Hepatocyte (in vitro differentiated cells): ENCODE data around the gene AHNAK. TPM values are rescaled to one million over a fixed set of nuclear protein-coding genes. Genes with fewer than 3 reads are reported as not detected.

Source experiments
- DNase-seq: peaks from one replicate; pipeline ENCODE4 v3.0.0-alpha.2; 2016; ENCODE audit warnings: low spot score
- H2AFZ ChIP-seq: fragments of 200-600 bp; sonication (generic); 2 replicates; pipeline ENCODE4 v1.6.0; 2016; ENCODE audit warnings: antibody characterized with exemption, mild to moderate bottlenecking
- H3K27ac ChIP-seq: fragments of 200-600 bp; sonication (generic); 2 replicates; pipeline ENCODE4 v1.5.1; 2016; ENCODE audit warnings: mild to moderate bottlenecking
- H3K27me3 ChIP-seq: fragments of 200-600 bp; sonication (generic); 2 replicates; pipeline ENCODE4 v1.6.1; 2016
- H3K36me3 ChIP-seq: fragments of 200-600 bp; sonication (generic); replicated peaks from 2 replicates; pipeline ENCODE4 v1.5.1; 2016; ENCODE audit warnings: low read depth; ENCODE audit not compliant: insufficient read depth
- H3K4me1 ChIP-seq: fragments of 200-600 bp; sonication (generic); 2 replicates; pipeline ENCODE4 v1.5.1; 2016; ENCODE audit warnings: mild to moderate bottlenecking, moderate library complexity; ENCODE audit not compliant: insufficient read depth
- H3K4me2 ChIP-seq: fragments of 200-600 bp; sonication (generic); 2 replicates; pipeline ENCODE4 v1.6.0; 2016
- H3K4me3 ChIP-seq: fragments of 200-600 bp; sonication (generic); 2 replicates; pipeline ENCODE4 v1.5.1; 2016; ENCODE audit warnings: mild to moderate bottlenecking
- H3K79me2 ChIP-seq: fragments of 200-600 bp; sonication (generic); 2 replicates; pipeline ENCODE4 v1.6.0; 2017; ENCODE audit warnings: mild to moderate bottlenecking
- H3K9me2 ChIP-seq: fragments of 200-600 bp; sonication (generic); replicated peaks from 2 replicates; pipeline ENCODE4 v1.6.0; 2017; ENCODE audit warnings: mild to moderate bottlenecking; ENCODE audit not compliant: insufficient read depth
- H3K9me3 ChIP-seq: fragments of 200-600 bp; sonication (generic); 2 replicates; pipeline ENCODE4 v1.5.1; 2016; ENCODE audit warnings: low read depth, mild to moderate bottlenecking
- H4K20me1 ChIP-seq: fragments of 200-600 bp; sonication (generic); 2 replicates; pipeline ENCODE4 v1.6.0; 2016; ENCODE audit warnings: mild to moderate bottlenecking; ENCODE audit not compliant: insufficient read depth, poor library complexity, severe bottlenecking
- EZH2 ChIP-seq: fragments of 200-600 bp; sonication (generic); IDR thresholded peaks from 2 replicates; pipeline ENCODE4 v1.6.1; 2016; ENCODE audit warnings: antibody characterized with exemption, mild to moderate bottlenecking, borderline replicate concordance
- EZH2phosphoT487 ChIP-seq: fragments of 200-600 bp; sonication (generic); IDR thresholded peaks from one replicate; pipeline ENCODE4 v1.6.1; 2018; ENCODE audit warnings: antibody characterized with exemption, mild to moderate bottlenecking, low read depth, moderate library complexity; ENCODE audit not compliant: unreplicated experiment, severe bottlenecking
- WGBS: methylation state at CpG from one replicate; pipeline ENCODE4 v1.1.6; 2016; ENCODE audit warnings: low lambda C conversion rate; ENCODE audit errors: missing lambda C conversion rate; 5-methylcytosine and 5-hydroxymethylcytosine counted together
- polyA plus RNA-seq: library from polyadenylated mRNA; unstranded; fragments of >200 nt; fragmentation: Nextera tagmentation; extraction: Ambion mirVana; gene quantifications from 2 replicates; pipeline ENCODE4 v1.2.1, GENCODE V29; 2016
- total RNA-seq: library from RNA; depleted of rRNA; stranded (reverse); fragments of >200 nt; gene quantifications from 2 replicates; pipeline ENCODE4 v1.2.3, GENCODE V29; 2014
- TF ChIP-seq, protein P1 (sequence below): fragments of 200-600 bp; sonication (generic); IDR thresholded peaks from 2 replicates; pipeline ENCODE4 v1.5.1; 2016; ENCODE audit warnings: antibody characterized with exemption, mild to moderate bottlenecking; ENCODE audit not compliant: poor library complexity

The AHNAK gene
- total and polyA plus RNA-seq, 2 experiments from 2014 or later = 47.6 to 237 TPM

DNA sequence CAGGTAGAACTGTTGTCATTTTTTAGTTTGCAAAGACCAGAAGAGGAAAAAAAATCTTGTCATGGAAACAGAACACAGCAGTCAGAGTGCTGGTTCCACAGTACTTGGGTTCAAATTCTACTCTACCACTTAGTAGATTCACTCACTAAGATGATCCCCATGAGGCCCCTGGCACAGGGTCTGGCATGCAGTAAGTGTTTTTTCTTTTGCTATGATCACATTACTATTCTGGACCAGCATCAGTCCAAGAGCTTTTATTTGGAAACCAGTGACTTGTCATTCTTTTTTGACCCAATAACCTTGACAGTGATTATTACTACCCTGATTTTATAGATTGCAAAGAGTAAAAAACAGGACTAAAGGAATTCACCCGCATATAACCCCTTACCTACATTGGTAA, 23.0 kb upstream of the AHNAK start:
- Histone ChIP-seq H3K4me3 (no peak overlapping the region), H4K20me1 (peaks cover 36% of the 10 kb centered on the region), H3K27ac (no peak overlapping the region), H3K27me3 (no peaks in the 10 kb centered on the region), H3K9me3 (no peaks in the 10 kb centered on the region), H3K36me3 (no peaks in the 10 kb centered on the region), H3K79me2 (peaks cover 83% of the 10 kb centered on the region), H3K4me2 (no peak overlapping the region), H2AFZ (no peak overlapping the region), H3K9me2 (no peaks in the 10 kb centered on the region), H3K4me1 (peaks cover 13% of the 10 kb centered on the region)
- no peak for TF ChIP-seq EZH2
- TF ChIP-seq, protein P1, sequence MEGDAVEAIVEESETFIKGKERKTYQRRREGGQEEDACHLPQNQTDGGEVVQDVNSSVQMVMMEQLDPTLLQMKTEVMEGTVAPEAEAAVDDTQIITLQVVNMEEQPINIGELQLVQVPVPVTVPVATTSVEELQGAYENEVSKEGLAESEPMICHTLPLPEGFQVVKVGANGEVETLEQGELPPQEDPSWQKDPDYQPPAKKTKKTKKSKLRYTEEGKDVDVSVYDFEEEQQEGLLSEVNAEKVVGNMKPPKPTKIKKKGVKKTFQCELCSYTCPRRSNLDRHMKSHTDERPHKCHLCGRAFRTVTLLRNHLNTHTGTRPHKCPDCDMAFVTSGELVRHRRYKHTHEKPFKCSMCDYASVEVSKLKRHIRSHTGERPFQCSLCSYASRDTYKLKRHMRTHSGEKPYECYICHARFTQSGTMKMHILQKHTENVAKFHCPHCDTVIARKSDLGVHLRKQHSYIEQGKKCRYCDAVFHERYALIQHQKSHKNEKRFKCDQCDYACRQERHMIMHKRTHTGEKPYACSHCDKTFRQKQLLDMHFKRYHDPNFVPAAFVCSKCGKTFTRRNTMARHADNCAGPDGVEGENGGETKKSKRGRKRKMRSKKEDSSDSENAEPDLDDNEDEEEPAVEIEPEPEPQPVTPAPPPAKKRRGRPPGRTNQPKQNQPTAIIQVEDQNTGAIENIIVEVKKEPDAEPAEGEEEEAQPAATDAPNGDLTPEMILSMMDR = no peak
- no peak for TF ChIP-seq EZH2phosphoT487
- 88% methylated on average over 1 of the region's 1 CpG for WGBS
- no peak for DNase-seq

DNA sequence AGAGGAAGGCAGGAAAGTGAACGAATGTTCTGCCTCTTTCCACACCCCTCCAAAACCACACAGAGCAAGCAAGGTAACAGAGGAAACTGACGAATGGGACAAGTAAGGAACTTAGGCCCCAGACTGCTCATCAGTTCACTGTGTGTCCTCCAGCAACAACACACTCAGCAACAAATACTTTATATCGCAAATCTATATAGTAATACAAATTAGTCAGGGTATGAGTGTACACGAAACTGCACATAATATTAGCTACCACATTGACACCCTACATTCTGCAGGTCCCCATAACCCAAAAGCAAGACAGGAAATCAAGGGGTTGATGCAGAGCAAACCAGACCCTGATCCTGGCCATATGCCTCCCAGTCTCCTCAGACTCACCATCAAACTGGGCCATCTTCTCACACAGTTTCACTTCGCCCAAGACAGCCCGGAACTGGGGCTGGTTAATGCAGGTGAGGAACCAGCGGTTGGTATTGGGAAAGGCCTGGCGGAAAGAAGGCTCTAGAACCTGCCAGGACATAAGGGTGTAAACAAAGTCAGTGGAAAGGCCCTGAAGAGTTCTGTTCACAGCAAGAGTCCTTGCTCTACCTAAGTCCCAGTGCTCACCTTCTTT, 20.5 kb upstream of the AHNAK start:
- H3K4me1 ChIP-seq = peaks cover 7% of the 10 kb centered on the region
- H3K27me3 ChIP-seq = no peaks in the 10 kb centered on the region
- H2AFZ ChIP-seq = no peak overlapping the region
- TF ChIP-seq EZH2 (no peak), EZH2phosphoT487 (no peak)
- TF ChIP-seq, protein P1 = no peak
- H3K27ac ChIP-seq = no peak overlapping the region
- 81% methylated on average over 8 of the region's 8 CpGs for WGBS
- H3K36me3 ChIP-seq = no peaks in the 10 kb centered on the region
- no peak overlapping the region for H3K4me2 ChIP-seq
- H3K79me2 ChIP-seq = peaks cover 83% of the 10 kb centered on the region
- no peaks in the 10 kb centered on the region for H3K9me3 ChIP-seq
- DNase-seq = no peak
- H3K4me3 ChIP-seq = no peak overlapping the region
- H4K20me1 ChIP-seq = peaks cover 29% of the 10 kb centered on the region
- H3K9me2 ChIP-seq = no peaks in the 10 kb centered on the region

DNA sequence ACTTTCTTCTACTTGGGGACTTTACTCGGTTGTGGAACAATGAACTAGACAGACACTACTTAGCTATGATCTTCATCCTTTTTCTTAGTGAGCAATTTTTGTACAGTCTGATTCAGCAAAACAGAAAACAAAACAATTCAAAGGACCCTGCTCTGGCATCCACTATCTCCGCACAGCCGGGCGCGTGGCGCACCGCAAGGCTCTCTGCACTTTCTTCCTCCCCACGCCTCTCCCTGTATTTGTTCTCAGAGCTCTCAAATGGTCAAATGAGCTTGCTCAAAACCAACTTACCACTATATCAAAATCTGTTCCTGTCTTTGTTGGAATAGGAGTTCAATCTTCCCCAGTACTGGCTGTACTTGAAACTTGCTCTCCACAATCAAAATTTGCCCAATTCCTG, 19.6 kb upstream of the AHNAK start:
- H3K79me2 ChIP-seq = peaks cover 74% of the 10 kb centered on the region
- no peaks in the 10 kb centered on the region for H3K36me3 ChIP-seq
- H2AFZ ChIP-seq = no peak overlapping the region
- peaks cover 23% of the 10 kb centered on the region for H4K20me1 ChIP-seq
- WGBS = 93% methylated on average over 8 of the region's 8 CpGs
- H3K9me2 ChIP-seq = no peaks in the 10 kb centered on the region
- peaks cover under 1% of the 10 kb centered on the region for H3K4me1 ChIP-seq
- H3K4me2 ChIP-seq = no peak overlapping the region
- no peaks in the 10 kb centered on the region for H3K27me3 ChIP-seq
- TF ChIP-seq EZH2 (no peak), EZH2phosphoT487 (no peak)
- TF ChIP-seq, protein P1 = no peak
- no peak for DNase-seq
- no peak overlapping the region for H3K4me3 ChIP-seq
- H3K9me3 ChIP-seq = no peaks in the 10 kb centered on the region
- no peak overlapping the region for H3K27ac ChIP-seq
